Measurements from ENCODE around the gene CDH13. TPM values are rescaled to one million over a fixed set of nuclear protein-coding genes. Genes with fewer than 3 reads are reported as not detected.

CDH13 gene
- total RNA-seq, 2 donors from 2014 or later, result not detected

- no peak overlapping the region for H3K27ac Mint-ChIP-seq
- no peak overlapping the region for H3K4me3 Mint-ChIP-seq
- ATAC-seq (replicated peaks in 1 of 2) (peak; percentile 45 to 66), DNase-seq (no peak)
- peaks cover 0 to 6% of the 10 kb centered on the region in 2 donors for H3K9me3 Mint-ChIP-seq
- H3K36me3 Mint-ChIP-seq (ENCODE audit: insufficient read depth in 2 of 2), result no peaks in the 10 kb centered on the region
- peaks cover 11% of the 10 kb centered on the region for H3K27me3 Mint-ChIP-seq (ENCODE audit: low read depth)
- peaks cover 34% of the 10 kb centered on the region for H3K4me1 Mint-ChIP-seq (ENCODE audit: low read depth)
These were observed 19.7 kb downstream of the CDH13 start for GRCh38 chr16:82646504-82646903.

- no peak for DNase-seq
- peaks cover 0 to 6% of the 10 kb centered on the region in 2 donors for H3K9me3 Mint-ChIP-seq
- peaks cover 11% of the 10 kb centered on the region for H3K27me3 Mint-ChIP-seq (ENCODE audit: low read depth)
- no peak overlapping the region for H3K27ac Mint-ChIP-seq
- H3K4me3 Mint-ChIP-seq, result peak overlapping the region in 1 of 2 donors; percentile 7
- H3K4me1 Mint-ChIP-seq (ENCODE audit: low read depth), result peaks cover 64% of the 10 kb centered on the region
- no peak for ATAC-seq (replicated peaks in 1 of 2)
- H3K36me3 Mint-ChIP-seq (ENCODE audit: insufficient read depth in 2 of 2), result no peaks in the 10 kb centered on the region
These were observed 23.0 kb downstream of the CDH13 start for GRCh38 chr16:82649766-82650165.

DNA sequence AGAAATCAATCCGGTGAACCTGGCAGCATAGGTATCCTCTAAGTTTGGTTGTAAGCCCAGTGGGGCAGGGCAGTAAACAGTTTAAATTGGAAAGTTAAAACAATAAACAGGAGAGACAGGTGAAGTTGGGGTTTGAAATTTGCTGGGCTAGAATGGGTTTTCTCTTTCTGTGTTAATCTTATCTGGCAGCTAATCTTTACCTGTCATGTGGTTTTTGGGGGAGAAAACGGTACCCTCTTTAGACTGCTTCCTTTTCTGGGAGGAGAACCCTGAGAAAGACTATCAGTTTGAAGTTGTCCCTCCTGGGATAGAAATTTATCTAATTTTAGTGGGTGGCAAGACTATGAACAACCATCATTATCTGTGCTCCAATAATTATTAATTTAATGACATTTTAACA, 24.0 kb downstream of the CDH13 start:
- H3K9me3 Mint-ChIP-seq, result peaks cover 0 to 6% of the 10 kb centered on the region in 2 donors
- no peaks in the 10 kb centered on the region for H3K36me3 Mint-ChIP-seq (ENCODE audit: insufficient read depth in 2 of 2)
- peaks cover 11% of the 10 kb centered on the region for H3K27me3 Mint-ChIP-seq (ENCODE audit: low read depth)
- peaks cover 75% of the 10 kb centered on the region for H3K4me1 Mint-ChIP-seq (ENCODE audit: low read depth)
- ATAC-seq (replicated peaks in 1 of 2) (no peak), DNase-seq (no peak)
- peak overlapping the region; percentile 10 for H3K27ac Mint-ChIP-seq
- peak overlapping the region in 1 of 2 donors; percentile 26 for H3K4me3 Mint-ChIP-seq

GRCh38 chr16:82651921-82652601, 25.3 kb downstream of the CDH13 start:
- H3K27ac Mint-ChIP-seq, result peak overlapping the region; percentile 84
- H3K4me1 Mint-ChIP-seq (ENCODE audit: low read depth), result peaks cover 80% of the 10 kb centered on the region
- H3K4me3 Mint-ChIP-seq, result peak overlapping the region; percentile 60 to 77
- peak; percentile 12 to 22 for ATAC-seq (replicated peaks in 1 of 2)
- peaks cover 0 to 9% of the 10 kb centered on the region in 2 donors for H3K9me3 Mint-ChIP-seq
- H3K27me3 Mint-ChIP-seq (ENCODE audit: low read depth), result peaks cover 9% of the 10 kb centered on the region
- no peaks in the 10 kb centered on the region for H3K36me3 Mint-ChIP-seq (ENCODE audit: insufficient read depth in 2 of 2)
- peak; percentile 26 to 32 for DNase-seq

DNA sequence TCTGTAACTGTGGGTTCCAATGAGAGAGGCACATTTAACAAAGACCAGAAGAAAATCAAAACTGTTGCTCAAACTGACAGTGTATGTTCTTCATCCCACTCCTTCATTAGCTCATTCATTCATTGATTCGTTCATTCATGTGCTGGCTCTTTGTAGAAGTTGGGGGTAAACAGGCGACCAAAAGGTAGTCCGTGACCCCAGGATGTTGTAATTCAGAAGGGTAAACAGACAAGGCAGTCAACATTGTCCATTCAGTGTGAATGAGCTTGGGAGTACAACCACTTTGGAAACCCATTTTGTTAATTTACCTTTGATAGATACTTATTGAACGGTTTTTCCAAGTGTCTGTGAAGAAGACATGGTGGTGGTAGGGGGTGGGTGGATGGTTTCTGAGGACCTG, 26.1 kb downstream of the CDH13 start:
- ATAC-seq (replicated peaks in 1 of 2) (no peak), DNase-seq (no peak)
- Mint-ChIP-seq H3K27ac (peak overlapping the region; percentile 84), H3K9me3 (peaks cover 0 to 7% of the 10 kb centered on the region in 2 donors), H3K27me3 (ENCODE audit: low read depth) (peaks cover 5% of the 10 kb centered on the region), H3K4me3 (peak overlapping the region; percentile 60 to 77), H3K4me1 (ENCODE audit: low read depth) (peaks cover 85% of the 10 kb centered on the region), H3K36me3 (ENCODE audit: insufficient read depth in 2 of 2) (no peaks in the 10 kb centered on the region)

DNA sequence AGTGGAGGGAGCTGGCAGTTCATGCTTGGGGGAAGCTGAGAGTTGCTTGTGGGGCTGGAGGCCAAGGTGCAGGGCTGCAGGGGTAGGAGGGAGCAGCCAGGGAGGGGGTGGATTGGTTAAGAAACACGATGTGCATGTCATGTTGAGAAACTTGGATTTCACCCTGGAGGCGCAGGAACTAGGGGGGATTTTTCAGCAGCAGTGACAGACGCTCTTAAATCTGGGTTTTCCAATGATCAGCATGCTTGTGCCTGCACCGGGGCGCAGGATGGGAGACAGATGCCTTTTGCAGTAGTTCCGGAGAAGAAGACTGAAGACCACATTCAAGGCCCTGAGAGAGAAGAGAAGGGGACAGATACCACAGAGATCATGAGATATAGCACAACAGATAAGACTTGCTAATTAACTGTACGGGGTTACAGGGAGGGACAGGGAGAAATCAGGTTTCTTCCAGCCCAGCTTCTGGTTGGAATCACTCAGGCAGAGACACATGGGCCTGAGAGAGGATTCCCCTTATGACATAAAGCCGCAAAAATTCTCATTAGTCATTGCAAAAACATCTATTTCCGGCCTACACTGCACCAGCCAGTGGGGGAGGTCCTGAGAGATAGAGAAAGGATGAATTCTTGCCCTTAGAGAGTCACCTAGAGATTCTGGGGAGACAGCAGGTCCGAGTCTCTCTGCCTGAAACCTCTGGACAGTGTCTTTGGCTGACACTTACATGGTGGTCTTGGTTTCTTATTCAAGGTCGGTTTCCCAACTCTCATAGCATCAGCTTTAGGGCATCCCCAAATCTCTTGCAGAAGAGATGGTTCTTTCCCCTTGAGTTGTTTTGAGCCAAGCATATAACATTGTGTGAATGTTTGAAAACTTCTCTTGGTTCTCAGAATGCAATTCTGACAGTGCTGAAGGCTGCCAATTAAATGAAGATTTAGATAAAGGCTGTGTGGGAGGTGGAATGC, 27.1 kb downstream of the CDH13 start:
- Mint-ChIP-seq H3K9me3 (peaks cover 0 to 7% of the 10 kb centered on the region in 2 donors), H3K4me3 (peak overlapping the region; percentile 74 to 81), H3K36me3 (ENCODE audit: insufficient read depth in 2 of 2) (no peaks in the 10 kb centered on the region), H3K4me1 (ENCODE audit: low read depth) (peaks cover 94% of the 10 kb centered on the region), H3K27me3 (ENCODE audit: low read depth) (peaks cover 5% of the 10 kb centered on the region), H3K27ac (peak overlapping the region; percentile 71)
- peak; percentile 61 to 67 for DNase-seq
- ATAC-seq (replicated peaks in 1 of 2), result peak; percentile 70 to 73

DNA sequence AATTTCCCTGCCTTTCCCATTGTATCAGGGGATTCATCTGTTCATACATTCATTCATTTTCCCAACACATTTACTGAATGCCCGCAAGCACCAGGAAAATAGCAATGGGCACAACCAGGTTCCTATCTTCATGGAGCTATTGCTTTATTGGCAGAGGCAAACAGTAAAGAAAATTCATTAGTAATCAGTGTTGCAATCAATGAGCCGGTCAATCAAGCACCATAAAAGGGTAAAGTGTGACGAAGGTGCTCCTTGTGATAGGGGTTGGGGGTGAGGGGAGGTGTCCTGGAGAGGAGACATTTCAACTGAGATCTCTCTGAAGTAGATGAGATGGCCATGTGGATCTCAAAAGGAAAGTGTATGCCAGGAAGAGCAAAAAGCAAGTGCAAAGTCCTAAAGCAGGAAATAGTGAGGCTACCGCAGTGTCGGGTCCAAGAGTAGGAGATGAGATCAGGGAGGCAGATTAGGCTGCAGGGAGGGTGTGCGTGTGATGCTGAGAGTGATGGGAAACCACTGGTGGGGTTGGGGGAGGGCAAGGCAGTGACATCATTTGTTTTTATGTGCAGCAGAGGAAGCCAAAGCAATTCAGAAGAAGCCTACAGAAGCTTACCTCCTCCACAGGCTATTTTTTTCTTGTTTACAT, 28.4 kb downstream of the CDH13 start:
- Mint-ChIP-seq H3K36me3 (ENCODE audit: insufficient read depth in 2 of 2) (no peaks in the 10 kb centered on the region), H3K27me3 (ENCODE audit: low read depth) (no peaks in the 10 kb centered on the region), H3K4me1 (ENCODE audit: low read depth) (peaks cover 97% of the 10 kb centered on the region), H3K4me3 (peak overlapping the region; percentile 74 to 77), H3K27ac (peak overlapping the region; percentile 69), H3K9me3 (peaks cover 0 to 3% of the 10 kb centered on the region in 2 donors)
- DNase-seq (peak; percentile 84 to 86), ATAC-seq (replicated peaks in 1 of 2) (peak; percentile 73 to 75)

DNA sequence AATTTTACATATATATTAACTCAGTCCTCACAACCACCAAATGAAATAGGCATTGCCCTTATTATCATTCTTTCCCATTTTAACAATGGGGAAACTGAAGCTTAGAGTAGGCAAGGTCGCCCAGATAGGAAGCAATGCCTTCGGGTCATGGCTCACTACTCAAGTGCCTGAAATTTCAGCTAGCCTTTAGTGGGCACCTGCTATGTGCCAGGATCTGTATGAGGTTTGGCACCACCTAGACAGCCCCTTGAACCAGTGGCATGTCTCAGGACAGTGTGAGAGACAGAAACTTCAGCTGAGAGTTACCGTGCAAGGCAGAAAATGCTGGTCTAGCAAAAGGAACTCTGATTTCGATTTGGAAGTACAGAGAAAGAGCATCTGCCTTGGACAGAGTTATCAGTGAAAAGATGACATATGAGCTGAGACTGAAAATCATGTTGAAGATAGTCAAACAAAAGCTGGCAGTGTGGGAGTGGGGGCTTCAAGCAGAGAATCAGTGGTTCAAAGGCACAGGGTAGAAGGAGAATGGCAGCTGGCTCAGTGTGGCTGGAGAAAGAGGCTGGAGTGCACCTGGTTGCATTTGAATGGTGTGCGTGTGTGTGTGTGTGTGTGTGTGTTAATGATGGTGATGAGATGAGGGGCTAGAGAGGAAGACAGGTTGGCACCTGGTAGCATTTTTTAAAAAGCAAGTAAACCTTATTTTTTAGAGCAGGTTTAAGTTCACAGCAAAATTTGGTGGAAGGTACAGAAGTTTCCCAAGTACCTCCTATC, 29.1 kb downstream of the CDH13 start:
- H3K4me3 Mint-ChIP-seq, result peak overlapping the region; percentile 60 to 77
- ATAC-seq (replicated peaks in 1 of 2) (peak; percentile 3 to 5), DNase-seq (no peak)

GRCh38 chr16:82657239-82657638, 30.5 kb downstream of the CDH13 start:
- DNase-seq, result no peak
- H3K36me3 Mint-ChIP-seq (ENCODE audit: insufficient read depth in 2 of 2), result no peaks in the 10 kb centered on the region
- peaks cover 0 to 3% of the 10 kb centered on the region in 2 donors for H3K9me3 Mint-ChIP-seq
- H3K4me1 Mint-ChIP-seq (ENCODE audit: low read depth), result peaks cover 81% of the 10 kb centered on the region
- ATAC-seq (replicated peaks in 1 of 2), result no peak
- H3K27me3 Mint-ChIP-seq (ENCODE audit: low read depth), result peaks cover 11% of the 10 kb centered on the region
- no peak overlapping the region for H3K27ac Mint-ChIP-seq
- no peak overlapping the region for H3K4me3 Mint-ChIP-seq

More for the DNA sequence above, 29.1 kb downstream of the CDH13 start:
- H3K36me3 Mint-ChIP-seq (ENCODE audit: insufficient read depth in 2 of 2), result no peaks in the 10 kb centered on the region
- H3K4me1 Mint-ChIP-seq (ENCODE audit: low read depth), result peaks cover 94% of the 10 kb centered on the region
- peaks cover 0 to 3% of the 10 kb centered on the region in 2 donors for H3K9me3 Mint-ChIP-seq
- H3K27ac Mint-ChIP-seq, result peak overlapping the region; percentile 69
- no peaks in the 10 kb centered on the region for H3K27me3 Mint-ChIP-seq (ENCODE audit: low read depth)

DNA sequence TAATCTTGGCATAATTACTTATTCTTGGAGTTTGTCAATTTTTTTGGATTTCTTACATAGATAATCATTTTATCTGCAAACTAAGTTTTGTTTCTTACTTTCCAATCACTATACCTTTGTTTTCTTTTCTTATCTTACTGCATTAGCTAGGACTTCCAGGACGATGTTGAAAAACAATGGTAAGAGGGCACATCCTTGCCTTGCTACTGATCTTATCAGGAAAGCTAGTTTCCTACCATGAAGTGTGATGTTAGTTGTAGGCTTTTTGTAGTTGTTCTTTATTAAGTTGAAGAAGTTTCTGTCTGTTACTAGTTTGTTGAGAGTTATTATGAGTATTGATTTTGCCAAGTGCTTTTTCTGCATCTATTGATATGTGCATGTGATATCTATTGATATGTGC, 31.0 kb downstream of the CDH13 start:
- peaks cover 11% of the 10 kb centered on the region for H3K27me3 Mint-ChIP-seq (ENCODE audit: low read depth)
- DNase-seq, result no peak
- peak overlapping the region in 1 of 2 donors; percentile 19 for H3K4me3 Mint-ChIP-seq
- peak overlapping the region; percentile 13 for H3K27ac Mint-ChIP-seq
- H3K36me3 Mint-ChIP-seq (ENCODE audit: insufficient read depth in 2 of 2), result no peaks in the 10 kb centered on the region
- peaks cover 0 to 4% of the 10 kb centered on the region in 2 donors for H3K9me3 Mint-ChIP-seq
- H3K4me1 Mint-ChIP-seq (ENCODE audit: low read depth), result peaks cover 75% of the 10 kb centered on the region
- ATAC-seq (replicated peaks in 1 of 2), result no peak

GRCh38 chr16:82658796-82659195, 32.0 kb downstream of the CDH13 start:
- no peaks in the 10 kb centered on the region for H3K36me3 Mint-ChIP-seq (ENCODE audit: insufficient read depth in 2 of 2)
- H3K4me3 Mint-ChIP-seq, result peak overlapping the region in 1 of 2 donors; percentile 21
- H3K27me3 Mint-ChIP-seq (ENCODE audit: low read depth), result peaks cover 18% of the 10 kb centered on the region
- peaks cover 67% of the 10 kb centered on the region for H3K4me1 Mint-ChIP-seq (ENCODE audit: low read depth)
- ATAC-seq (replicated peaks in 1 of 2) (no peak), DNase-seq (no peak)
- peaks cover 0 to 4% of the 10 kb centered on the region in 2 donors for H3K9me3 Mint-ChIP-seq
- peak overlapping the region; percentile 17 for H3K27ac Mint-ChIP-seq

DNA sequence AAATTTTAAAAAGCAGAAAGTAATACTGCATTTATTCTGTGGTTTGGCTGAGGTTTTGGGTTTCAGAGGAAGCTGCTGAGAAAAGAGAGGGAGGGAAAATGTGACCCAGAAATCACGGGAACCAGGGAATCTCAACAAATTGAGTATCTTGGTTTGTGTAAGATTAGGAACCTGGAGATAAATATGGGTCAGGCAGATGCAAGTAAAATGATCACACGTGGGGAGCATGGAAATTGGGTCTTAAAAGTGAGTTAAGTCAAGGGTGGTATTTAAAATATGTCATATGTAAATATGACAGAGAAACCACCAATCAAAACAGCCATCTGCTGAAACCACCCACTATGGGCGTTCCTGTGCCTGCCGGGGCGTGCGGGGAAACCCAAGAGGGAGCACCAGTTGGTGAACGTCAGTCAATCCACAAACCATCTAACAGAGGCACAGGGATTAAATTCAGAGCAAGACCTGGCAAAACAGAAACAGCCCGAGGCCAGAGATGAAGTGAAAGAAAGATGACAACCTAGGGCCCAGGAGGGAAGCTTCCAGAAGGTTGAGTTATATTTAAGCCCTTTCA, 33.4 kb downstream of the CDH13 start:
- Mint-ChIP-seq H3K27me3 (ENCODE audit: low read depth) (peaks cover 20% of the 10 kb centered on the region), H3K27ac (peak overlapping the region; percentile 69), H3K4me1 (ENCODE audit: low read depth) (peaks cover 54% of the 10 kb centered on the region), H3K36me3 (ENCODE audit: insufficient read depth in 2 of 2) (no peaks in the 10 kb centered on the region), H3K9me3 (peaks cover 0 to 4% of the 10 kb centered on the region in 2 donors), H3K4me3 (peak overlapping the region; percentile 13 to 78)
- DNase-seq (peak; percentile 48 to 55), ATAC-seq (replicated peaks in 1 of 2) (peak; percentile 16 to 34)

Data from activated T-cell treated with anti-CD3 and anti-CD28 coated beads, Interleukin-2, amount 50 U/mL, for 72 hours (primary cell).